ENCODE results near the gene ZBTB7C.

The ZBTB7C gene

DNA sequence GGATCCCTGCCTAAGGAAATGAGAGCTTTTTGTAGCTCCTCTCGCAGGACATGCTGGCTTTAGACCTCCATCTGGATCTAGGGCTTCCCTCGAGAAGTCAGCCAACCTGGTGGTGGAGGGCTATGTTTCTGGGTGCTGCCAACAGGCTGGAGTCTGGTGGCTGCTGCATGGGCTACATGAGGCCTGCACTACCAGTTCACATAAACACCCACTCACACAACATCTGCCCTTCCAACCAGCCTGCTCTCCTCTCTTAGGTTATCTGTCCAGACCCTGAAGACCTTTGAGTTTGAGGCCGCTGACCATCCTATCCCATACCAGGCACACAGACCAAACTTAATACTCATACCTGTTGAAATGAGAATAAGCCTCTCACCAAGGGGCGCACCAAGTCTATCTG, 427.4 kb downstream of the ZBTB7C start:
- DNase-seq (ENCODE audit: low read depth) = no peak
- no peak overlapping the region for H3K4me3 ChIP-seq (ENCODE audit: low read depth, low read length)

DNA sequence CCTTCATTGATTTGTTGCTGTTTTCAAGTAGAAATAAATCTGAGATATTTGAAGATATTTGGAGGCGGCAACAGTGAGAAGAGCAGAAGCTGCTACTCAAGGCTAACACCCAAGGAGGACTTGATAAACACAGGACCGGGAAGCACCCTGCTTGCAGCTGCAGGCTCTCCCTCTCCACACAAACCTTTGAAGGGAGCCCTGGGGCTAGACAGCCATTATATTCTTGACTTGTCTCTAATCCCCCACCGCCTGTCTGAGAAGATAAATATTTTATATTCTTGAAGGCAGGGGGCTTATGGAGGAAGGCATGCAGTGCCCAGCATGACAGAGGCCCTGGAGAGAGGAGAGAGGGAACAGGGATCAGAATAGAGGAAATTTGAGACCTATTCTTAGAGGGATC, 427.9 kb downstream of the ZBTB7C start:
- no peak overlapping the region for H3K4me3 ChIP-seq (ENCODE audit: low read depth, low read length)
- DNase-seq (ENCODE audit: low read depth) = no peak

DNA sequence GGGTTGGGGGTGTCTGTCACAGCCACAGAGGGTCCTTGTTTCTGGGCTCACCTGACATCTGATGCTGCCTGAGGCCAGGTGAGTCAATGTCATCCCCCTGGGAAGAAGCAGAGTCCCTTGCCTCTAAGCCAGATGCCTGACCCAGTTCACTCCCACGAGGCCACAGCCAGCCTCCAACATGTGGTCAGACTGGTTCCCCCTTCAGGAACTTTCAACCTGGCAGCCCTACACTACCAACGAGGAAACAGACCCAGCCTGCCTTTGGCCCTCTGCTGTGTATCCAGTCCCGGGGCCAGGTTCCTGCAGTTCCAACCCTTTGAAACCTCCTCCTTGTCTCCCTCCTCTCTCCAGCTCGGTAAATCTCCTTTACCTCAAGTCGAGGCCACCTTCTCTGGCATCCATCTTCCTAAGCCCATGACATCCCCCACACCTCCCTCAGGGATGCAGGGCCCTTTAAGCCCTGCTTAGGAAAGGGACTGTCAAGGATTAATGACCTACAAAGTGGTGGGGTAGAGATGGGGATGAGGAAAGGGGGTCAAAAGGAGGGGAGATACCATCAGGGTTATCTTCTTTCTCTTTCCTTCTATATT, 429.5 kb downstream of the ZBTB7C start:
- H3K4me3 ChIP-seq (ENCODE audit: low read depth, low read length) = no peak overlapping the region
- no peak for DNase-seq (ENCODE audit: low read depth)

DNA sequence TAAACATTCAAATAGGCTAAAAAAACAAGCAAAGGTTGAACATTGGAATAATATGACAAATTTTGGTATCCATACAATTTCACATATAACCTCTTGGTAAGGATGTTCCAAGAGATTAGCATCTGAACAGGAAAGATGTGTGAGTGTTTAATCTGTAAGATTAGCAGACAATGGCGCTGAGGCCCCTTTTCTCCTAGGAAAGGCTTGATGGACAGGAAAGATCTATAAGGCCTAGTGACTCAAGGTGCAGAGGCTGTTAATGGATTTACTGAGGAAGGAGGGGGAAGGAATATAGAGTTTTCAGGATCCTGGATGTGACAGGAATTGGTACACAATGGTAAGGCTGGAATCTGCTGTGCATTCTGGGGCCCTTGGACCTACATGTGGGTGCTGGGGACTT, 430.6 kb downstream of the ZBTB7C start:
- no peak for DNase-seq (ENCODE audit: low read depth)

DNA sequence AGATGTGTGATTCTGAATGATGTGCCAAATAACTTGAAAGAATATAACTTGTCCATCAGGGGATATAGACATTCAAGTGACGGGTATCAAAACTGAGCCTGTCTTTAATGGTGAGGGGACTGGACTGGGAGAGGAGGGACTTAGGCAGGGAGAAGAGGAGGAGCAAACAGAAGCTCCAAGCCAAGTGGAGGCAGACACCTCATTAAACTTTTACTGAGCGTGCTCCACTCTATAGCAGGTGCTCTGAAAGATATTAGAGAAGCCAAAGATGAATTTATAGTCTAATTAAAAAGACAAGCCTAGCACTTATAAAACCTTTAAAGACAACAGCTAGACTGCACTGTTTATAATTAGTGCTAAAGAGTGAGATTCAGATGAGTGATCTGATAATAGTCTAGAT, 431.0 kb downstream of the ZBTB7C start:
- no peak overlapping the region for H3K4me3 ChIP-seq (ENCODE audit: low read depth, low read length)
- no peak for DNase-seq (ENCODE audit: low read depth)

More for the DNA sequence above, 430.6 kb downstream of the ZBTB7C start:
- no peak overlapping the region for H3K4me3 ChIP-seq (ENCODE audit: low read depth, low read length)

Measured in skeletal muscle cell (primary cell).